ENCODE data around the gene FBXO15. TPM values are rescaled to one million over a fixed set of nuclear protein-coding genes. Genes with fewer than 3 reads are reported as not detected.

FBXO15 gene
- total RNA-seq, 1 donor from 2014 or later: 0.57 TPM

DNA sequence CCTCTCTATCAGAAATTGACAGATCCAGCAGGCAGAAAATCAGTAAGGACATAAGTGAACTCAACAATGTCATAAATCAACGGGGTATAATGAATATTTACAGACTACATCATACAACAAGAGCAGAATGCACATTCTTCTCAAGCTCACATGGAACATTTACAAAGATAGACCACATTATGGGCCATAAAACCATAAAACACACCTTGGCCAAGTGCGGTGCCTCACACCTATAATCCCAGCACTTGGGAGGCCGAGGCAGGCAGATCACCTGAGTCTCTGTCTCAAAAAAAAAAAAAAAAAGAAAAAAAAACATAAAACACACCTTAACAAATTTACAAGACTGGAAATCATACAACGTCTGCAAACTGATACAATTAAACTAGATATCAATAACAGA lies 36.7 kb downstream of the FBXO15 start:
- no peaks in the 10 kb centered on the region for H3K4me1 Mint-ChIP-seq (ENCODE audit: low read depth)
- TF ChIP-seq, protein P1, sequence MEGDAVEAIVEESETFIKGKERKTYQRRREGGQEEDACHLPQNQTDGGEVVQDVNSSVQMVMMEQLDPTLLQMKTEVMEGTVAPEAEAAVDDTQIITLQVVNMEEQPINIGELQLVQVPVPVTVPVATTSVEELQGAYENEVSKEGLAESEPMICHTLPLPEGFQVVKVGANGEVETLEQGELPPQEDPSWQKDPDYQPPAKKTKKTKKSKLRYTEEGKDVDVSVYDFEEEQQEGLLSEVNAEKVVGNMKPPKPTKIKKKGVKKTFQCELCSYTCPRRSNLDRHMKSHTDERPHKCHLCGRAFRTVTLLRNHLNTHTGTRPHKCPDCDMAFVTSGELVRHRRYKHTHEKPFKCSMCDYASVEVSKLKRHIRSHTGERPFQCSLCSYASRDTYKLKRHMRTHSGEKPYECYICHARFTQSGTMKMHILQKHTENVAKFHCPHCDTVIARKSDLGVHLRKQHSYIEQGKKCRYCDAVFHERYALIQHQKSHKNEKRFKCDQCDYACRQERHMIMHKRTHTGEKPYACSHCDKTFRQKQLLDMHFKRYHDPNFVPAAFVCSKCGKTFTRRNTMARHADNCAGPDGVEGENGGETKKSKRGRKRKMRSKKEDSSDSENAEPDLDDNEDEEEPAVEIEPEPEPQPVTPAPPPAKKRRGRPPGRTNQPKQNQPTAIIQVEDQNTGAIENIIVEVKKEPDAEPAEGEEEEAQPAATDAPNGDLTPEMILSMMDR (IDR thresholded peaks at IDR 0.05): no peak
- no peak overlapping the region for H3K27ac Mint-ChIP-seq (ENCODE audit: unreplicated experiment)
- DNase-seq (ENCODE audit: low spot score): no peak
- no peak overlapping the region for H3K4me3 Mint-ChIP-seq (ENCODE audit: unreplicated experiment)
- H3K27me3 Mint-ChIP-seq (ENCODE audit: low read depth): peaks cover 2% of the 10 kb centered on the region
- H3K9me3 Mint-ChIP-seq (ENCODE audit: low read depth): peaks cover 20% of the 10 kb centered on the region
- peaks cover 2% of the 10 kb centered on the region for H3K36me3 Mint-ChIP-seq (ENCODE audit: low read depth)

DNA sequence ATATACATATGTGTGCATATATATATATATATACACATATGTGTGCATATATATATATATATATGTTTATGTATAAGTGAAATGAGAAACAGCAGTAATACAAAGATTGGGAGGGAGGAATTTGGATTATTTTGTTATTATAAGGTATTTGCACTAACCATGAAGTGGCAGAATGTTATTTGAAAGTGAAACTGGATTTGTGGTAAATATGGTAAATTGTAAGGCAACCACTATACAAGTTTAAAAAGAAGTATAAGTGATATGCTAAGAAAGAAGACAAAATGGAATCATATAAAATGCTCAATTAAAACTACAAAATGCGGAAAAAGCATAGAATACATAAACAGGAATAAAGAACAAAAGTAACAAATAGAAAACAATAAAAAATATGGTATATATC lies 37.5 kb downstream of the FBXO15 start:
- H3K27ac Mint-ChIP-seq (ENCODE audit: unreplicated experiment): no peak overlapping the region
- peaks cover 2% of the 10 kb centered on the region for H3K36me3 Mint-ChIP-seq (ENCODE audit: low read depth)
- peaks cover 20% of the 10 kb centered on the region for H3K9me3 Mint-ChIP-seq (ENCODE audit: low read depth)
- H3K27me3 Mint-ChIP-seq (ENCODE audit: low read depth): peaks cover 2% of the 10 kb centered on the region
- TF ChIP-seq, protein P1 (IDR thresholded peaks at IDR 0.05): no peak
- no peak overlapping the region for H3K4me3 Mint-ChIP-seq (ENCODE audit: unreplicated experiment)
- no peaks in the 10 kb centered on the region for H3K4me1 Mint-ChIP-seq (ENCODE audit: low read depth)
- no peak for DNase-seq (ENCODE audit: low spot score)

- TF ChIP-seq, protein P1 (IDR thresholded peaks at IDR 0.05): no peak
- Mint-ChIP-seq H3K27ac (ENCODE audit: unreplicated experiment) (no peak overlapping the region), H3K4me1 (ENCODE audit: low read depth) (no peaks in the 10 kb centered on the region), H3K4me3 (ENCODE audit: unreplicated experiment) (no peak overlapping the region), H3K36me3 (ENCODE audit: low read depth) (peaks cover 2% of the 10 kb centered on the region), H3K9me3 (ENCODE audit: low read depth) (peaks cover 27% of the 10 kb centered on the region), H3K27me3 (ENCODE audit: low read depth) (peaks cover 2% of the 10 kb centered on the region)
- DNase-seq (ENCODE audit: low spot score): no peak
These were observed 39.2 kb downstream of the FBXO15 start for GRCh38 chr18:74108460-74108859.

DNA sequence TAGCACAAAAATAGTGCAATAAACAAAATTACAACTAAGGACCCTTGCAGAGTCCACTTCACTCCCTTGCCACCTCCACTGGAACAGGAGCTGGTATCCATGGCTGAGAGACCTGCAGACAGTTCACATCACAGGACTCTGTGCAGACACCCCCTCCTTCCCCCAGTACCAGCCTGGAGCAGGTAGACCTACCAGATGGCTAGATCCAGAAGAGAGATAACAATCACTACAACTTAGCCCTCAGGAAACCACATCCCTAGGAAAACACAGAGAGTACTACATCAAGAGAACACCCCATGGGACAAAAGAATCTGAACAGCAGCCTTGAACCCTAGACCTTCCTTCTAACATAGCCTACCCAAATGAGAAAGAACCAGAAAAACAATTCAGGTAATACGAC lies 49.8 kb downstream of the FBXO15 start:
- Mint-ChIP-seq H3K9me3 (ENCODE audit: low read depth) (peaks cover 33% of the 10 kb centered on the region), H3K36me3 (ENCODE audit: low read depth) (no peaks in the 10 kb centered on the region), H3K4me3 (ENCODE audit: unreplicated experiment) (no peak overlapping the region), H3K27me3 (ENCODE audit: low read depth) (peaks cover 4% of the 10 kb centered on the region), H3K4me1 (ENCODE audit: low read depth) (no peaks in the 10 kb centered on the region), H3K27ac (ENCODE audit: unreplicated experiment) (no peak overlapping the region)
- TF ChIP-seq, protein P1 (IDR thresholded peaks at IDR 0.05): no peak
- no peak for DNase-seq (ENCODE audit: low spot score)

DNA sequence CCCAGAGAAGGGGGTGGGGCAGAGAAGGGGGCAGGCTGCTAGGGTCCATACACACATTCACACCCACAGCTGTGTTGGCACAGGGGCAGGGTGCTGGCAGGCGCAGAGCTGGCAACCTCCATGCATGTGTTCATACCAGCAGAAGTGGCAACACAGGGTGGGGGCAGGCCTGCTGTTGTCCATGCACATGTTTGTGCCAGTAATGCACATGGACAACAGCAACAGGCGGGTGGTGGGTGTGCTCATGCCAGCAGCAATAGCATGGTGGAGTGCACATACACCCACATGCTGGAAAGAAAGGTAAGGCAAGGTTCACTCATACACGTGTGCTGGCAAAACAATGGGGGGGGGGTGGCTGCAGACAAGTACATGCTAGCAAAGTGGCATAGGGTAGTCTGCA lies 54.7 kb downstream of the FBXO15 start:
- H3K9me3 Mint-ChIP-seq (ENCODE audit: low read depth): peaks cover 32% of the 10 kb centered on the region
- H3K36me3 Mint-ChIP-seq (ENCODE audit: low read depth): no peaks in the 10 kb centered on the region
- peaks cover 1% of the 10 kb centered on the region for H3K27me3 Mint-ChIP-seq (ENCODE audit: low read depth)
- no peak for DNase-seq (ENCODE audit: low spot score)
- TF ChIP-seq, protein P1 (IDR thresholded peaks at IDR 0.05): no peak
- no peak overlapping the region for H3K4me3 Mint-ChIP-seq (ENCODE audit: unreplicated experiment)
- no peaks in the 10 kb centered on the region for H3K4me1 Mint-ChIP-seq (ENCODE audit: low read depth)
- H3K27ac Mint-ChIP-seq (ENCODE audit: unreplicated experiment): no peak overlapping the region
